GM10847 (cell line): Measurements from ENCODE around the gene IQCC.

Experiments
- POLR2A ChIP-seq: IDR thresholded peaks from 2 replicates; pipeline ENCODE4 v1.6.1; 2011; ENCODE audit not compliant: insufficient read length; ENCODE audit errors: extremely low read depth

Gene IQCC

DNA sequence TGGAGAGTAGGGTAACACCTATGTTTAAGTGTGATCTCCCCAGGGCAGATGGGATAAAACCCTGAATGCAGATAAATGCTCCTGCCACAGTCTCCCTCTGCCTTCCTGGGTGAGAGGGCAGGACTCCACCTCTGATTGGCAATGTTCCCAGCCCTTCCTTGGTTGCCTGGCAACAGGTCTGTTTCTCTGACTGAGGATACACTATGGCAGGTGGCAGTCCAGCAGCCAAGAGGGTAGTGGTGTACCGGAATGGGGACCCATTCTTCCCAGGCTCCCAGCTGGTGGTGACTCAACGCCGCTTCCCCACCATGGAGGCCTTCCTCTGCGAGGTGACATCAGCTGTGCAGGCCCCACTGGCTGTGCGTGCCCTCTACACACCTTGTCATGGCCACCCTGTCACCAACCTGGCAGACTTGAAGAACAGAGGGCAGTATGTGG is 3.4 kb downstream of the IQCC start, which contains the start of gene DCDC2B:
TSS of gene DCDC2B (plus strand) at position 199 of the 438 bp plus-strand sequence. CDS start at position 204, 5 bp downstream.
- TF ChIP-seq POLR2A = no peak

DNA sequence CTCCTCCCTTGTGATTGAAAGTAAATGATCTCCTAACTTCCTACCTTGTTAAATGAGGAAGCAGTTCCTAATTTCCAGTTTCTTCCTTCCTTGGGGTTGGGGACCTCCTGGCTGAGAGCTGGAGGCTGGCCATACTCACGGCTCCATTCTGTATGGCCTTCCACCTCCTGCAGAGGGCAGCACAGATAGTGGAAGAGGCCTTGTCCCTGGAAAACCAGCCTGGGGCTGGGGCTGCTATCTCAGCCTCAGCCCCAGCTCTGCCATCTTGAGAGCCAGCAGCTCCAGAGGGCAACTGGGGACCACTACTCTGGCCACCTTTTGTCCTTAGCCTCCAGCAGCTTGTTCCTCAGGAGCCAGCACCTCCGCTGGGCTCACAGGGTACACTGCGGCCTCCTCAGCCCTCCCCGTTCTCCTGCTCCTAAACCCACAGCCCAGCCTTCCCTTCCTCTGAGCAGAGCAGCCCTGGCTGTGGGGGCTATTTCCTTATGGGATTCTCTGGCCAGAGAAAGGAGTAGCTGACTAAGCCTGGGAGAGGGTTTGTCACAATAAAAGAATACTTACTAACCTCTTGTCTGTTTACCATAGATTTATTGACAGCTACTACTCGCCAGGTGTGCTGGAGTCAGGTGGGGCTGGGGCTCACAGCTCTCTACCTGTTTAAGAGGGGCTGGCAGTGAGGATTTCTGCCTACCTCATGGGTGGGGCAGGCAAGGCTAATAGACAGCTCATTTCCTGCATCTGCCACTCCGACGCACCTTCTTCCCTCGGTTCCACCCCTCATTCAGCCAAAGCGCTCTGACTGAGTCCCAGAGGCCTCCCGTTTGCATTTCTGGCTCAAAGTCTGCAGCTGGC is 10.4 kb downstream of the IQCC start:
- TF ChIP-seq POLR2A = no peak

DNA sequence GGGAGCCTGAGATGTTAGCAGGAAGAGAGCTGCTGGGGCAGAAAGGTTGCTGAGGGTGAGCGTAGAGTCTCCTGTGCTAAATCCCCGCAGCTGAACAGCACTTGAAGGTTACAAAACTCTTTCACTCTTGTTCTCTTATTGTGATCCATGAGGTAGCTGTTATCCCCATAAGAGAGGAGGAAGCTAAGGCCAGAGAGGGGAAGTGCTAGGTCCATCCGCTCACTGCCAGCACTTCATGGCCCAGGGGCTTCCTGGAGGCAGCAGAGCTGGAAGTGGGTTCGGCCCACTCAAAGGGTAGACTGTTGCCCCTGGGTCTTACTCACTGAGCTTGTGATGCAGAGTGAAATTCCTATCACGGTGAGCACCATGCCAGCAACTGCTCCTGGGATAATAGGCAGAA is 11.1 kb downstream of the IQCC start:
- no peak for TF ChIP-seq POLR2A

DNA sequence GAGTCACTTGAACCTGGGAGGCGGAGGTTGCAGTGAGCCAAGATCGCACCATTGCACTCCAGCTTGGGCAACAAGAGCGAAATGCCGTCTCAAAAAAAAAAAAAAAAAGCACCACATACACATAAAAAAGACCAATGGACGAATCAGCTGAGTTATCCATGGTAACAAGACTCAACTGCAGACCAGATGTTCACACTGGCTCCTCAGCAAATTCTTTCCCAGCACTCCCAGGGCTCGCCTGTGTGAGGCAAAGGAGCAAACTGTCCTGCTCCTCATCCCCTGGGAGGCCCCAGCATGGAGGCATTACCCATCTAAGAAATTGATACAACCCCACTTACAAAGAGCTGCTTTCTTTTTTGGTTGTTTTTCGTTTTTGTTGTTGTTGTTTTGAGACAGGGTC is 13.6 kb downstream of the IQCC start:
- no peak for TF ChIP-seq POLR2A

DNA sequence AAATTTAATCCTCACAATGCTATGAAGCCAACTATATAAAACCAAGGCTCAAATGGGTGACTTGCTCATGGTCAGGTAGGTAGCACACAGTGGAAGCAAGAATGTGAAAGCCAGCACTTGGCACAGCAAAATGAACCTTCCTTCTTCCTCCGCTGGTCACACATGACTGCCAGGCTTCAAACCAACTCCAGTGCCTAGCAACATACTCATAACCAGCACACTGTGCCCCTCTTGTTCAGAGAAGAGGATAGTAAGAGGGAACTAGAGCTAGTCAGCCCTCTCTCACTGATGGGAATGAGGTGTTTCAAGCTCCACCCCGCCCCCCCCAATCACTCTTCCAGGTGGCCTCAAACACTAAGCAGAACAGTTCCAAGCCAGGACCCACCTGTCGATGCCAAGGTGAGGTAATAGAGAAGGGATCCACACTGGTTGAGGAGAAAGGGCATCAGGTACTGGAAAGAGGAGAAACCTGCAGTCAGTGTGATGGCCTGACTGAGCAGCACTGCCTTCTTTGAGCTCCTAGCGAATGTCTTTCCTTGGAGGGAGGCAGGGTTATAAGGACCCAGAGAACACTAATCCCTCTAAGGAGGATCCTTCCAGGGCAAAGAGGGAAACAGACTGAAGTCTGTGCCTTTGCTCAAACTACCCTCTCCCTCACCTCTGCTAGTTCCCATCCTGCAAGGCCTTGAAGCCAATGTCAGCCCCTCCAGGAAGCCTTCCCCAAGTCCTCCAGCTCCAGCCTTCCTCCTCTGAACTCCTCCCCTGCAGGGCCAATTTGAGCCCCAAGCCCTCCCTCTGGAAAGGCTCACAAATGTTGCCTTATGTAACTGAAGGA is 15.5 kb downstream of the IQCC start:
- no peak for TF ChIP-seq POLR2A

- no peak for TF ChIP-seq POLR2A
These were observed 16.1 kb downstream of the IQCC start for GRCh38 chr1:32221581-32221979.

GRCh38 chr1:32221980-32222755 is 16.7 kb downstream of the IQCC start, which contains the start of the genes EIF3I and TMEM234:
TSS of gene EIF3I (plus strand) at chr1:32222407. CDS start at chr1:32222442, 35 bp downstream.
TSS of gene TMEM234 (minus strand) at chr1:32222353. CDS start at chr1:32222322, 31 bp downstream.
- TF ChIP-seq POLR2A = peak; percentile 66

DNA sequence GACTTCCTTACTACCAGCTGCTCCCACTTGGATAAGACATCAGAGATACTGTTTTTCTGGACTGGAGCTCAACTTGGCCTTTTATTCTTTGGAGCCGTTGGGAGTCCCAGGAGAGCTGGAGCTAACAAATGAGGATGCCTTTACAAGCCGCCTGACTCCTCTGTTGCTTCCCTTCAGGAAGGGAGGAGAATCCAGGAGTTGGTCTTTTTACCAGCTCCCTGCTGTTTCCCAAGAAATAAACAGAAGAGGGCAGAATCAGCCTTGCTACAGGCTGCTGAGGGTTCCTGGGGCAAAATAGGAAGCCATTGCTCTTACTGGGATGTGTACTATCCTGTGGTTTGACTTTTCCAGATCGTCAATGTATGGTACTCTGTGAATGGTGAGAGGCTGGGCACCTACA is 18.2 kb downstream of the IQCC start:
- no peak for TF ChIP-seq POLR2A

DNA sequence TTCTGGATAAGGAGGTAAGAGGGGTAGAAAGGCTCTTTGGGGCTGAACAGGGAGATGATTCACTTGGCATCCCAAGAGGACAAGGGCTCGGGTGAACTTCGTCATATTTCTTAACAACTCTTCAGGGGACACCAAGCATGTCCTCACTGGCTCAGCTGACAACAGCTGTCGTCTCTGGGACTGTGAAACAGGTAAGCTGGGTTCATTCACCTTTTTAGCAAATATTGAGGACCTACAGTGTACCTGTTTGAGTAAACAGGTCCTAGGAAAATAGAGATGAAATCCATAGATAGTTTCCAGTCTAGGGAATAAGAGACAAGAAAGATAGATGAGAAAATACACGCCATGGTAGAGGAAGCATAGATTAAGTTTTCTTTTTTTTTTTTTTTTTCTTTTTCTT is 18.8 kb downstream of the IQCC start:
- no peak for TF ChIP-seq POLR2A

DNA sequence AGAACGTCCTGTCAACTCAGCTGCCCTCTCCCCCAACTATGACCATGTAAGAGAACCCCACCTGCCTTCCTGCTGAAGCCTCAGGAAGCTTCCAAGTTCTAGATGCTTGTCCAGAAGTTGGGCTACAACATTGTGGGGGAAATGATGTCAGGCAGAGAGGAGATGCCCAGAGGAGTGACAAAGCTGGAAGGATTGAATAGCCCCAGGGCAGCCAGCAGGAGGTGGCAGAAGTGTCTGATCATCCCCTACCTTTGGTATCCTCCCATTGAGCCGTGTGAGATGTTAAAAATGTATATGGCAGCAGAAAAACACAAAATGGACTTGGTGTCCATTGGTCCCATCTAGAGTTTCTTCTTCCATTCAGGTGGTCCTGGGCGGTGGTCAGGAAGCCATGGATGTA is 23.3 kb downstream of the IQCC start:
- no peak for TF ChIP-seq POLR2A

DNA sequence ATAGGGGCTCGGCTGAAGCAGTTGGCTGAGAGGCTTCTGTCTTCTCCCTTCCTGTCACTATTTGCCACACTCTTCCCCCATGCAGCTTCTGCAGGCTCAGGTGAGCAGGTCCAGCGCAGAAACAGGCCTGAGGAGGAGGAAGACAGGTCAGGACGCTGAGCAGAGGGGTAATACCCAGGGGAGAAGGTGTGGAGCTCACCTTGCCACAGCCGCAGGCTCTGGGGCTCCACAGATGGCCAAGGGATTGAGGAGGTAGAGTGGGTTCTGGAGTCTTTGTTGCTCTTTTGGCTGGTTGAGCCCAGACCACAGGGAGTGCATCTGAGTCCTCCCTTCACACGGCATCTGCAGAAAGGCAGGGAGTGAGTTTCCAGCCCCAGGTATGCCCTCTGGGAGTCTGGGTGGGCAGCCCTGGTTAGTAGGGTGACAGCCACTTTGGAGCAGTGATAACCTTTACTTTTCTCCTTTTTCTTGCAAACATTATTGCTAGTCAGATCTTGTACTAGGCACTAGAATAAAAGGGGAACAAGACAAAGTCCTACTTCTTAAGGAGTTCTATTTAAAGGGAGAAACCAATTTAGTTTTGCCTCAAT is 26.5 kb downstream of the IQCC start:
- TF ChIP-seq POLR2A = no peak

DNA sequence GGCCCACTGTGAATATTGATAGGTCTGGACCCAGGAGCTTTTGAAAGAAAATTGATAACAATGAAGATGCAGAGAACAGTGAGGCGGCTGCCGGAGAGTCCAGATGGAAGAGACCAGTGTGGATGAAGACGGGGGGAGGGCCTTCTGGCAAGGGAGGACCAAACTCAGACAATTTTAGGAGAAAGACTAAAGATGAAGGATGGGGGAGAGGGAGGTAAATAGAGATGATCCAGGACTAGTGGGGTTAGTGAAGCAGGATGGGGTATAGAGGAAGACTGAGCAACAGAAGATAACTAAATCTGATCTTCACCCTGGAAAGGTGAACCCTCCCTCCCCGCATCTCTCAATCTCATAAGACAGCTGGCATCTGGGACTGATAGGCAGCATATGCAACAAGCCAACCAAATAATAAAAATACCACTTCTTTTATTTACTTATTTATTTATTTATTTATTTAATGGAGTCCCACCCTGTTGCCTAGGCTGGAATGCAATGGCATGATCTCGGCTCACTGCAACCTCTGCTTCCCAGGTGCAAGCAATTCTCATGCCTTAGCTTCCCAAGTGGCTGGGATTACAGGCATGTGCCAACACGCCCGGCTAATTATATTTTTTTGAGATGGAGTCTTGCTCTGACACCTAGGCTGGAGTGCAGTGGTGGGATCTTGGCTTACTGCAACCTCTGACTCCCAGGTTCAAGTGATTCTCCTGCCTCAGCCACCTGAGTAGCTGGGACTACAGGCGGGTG is 27.3 kb downstream of the IQCC start:
- TF ChIP-seq POLR2A = no peak

- TF ChIP-seq POLR2A = no peak
These were observed 29.3 kb downstream of the IQCC start for GRCh38 chr1:32234792-32235191.

GRCh38 chr1:32239337-32239736 is 33.9 kb downstream of the IQCC start:
- no peak for TF ChIP-seq POLR2A
